A549 (cell line): ENCODE data around the gene KLHL29. TPM values are rescaled to one million over a fixed set of nuclear protein-coding genes. Genes with fewer than 3 reads are reported as not detected.

Source experiments
- ATAC-seq, 2 experiments: fragments of 200-7000 bp in 1 of 2; fragments of >200 bp in 1 of 2; cut with Nextera tagmentation in 1 of 2; cut with Tn5 transposase in 1 of 2; 3 replicates each; pipeline versions ENCODE4 v1.8.0 to v1.9.1; 2018 to 2020; ENCODE audit warnings: mild to moderate bottlenecking in 1 of 2, moderate library complexity in 1 of 2
- CTCF ChIA-PET: fragments of 300-600 bp; sonication (Branson Sonifier 250); formaldehyde crosslinking; extraction: SDS; loops from one replicate; lab custom pipeline; 2021; ENCODE audit warnings: antibody characterized with exemption, inconsistent platforms; lab: Yijun Ruan, JAX
- POLR2A ChIA-PET: fragments of 350-600 bp; formaldehyde crosslinking; extraction: SDS; loops from one replicate; lab custom pipeline; 2021; ENCODE audit warnings: antibody characterized with exemption, inconsistent platforms; lab: Yijun Ruan, JAX
- DNase-seq, 2 experiments: peaks; one replicate each; pipeline versions ENCODE4 v3.0.0 to v3.0.0-alpha.2; 2011 to 2016; ENCODE audit warnings: low read depth in 1 of 2, low spot score in 1 of 2
- FAIRE-seq: peaks from 2 replicates; lab custom pipeline; 2011; peaks lifted over from hg19 to GRCh38; lab: Jason Lieb, UNC
- H3K27ac ChIP-seq, 2 experiments: fragments of >200 bp; sonication (Bioruptor Twin); formaldehyde crosslinking; 3 replicates each; pipeline ENCODE4 v1.5.1; 2016 to 2017
- H3K4me1 ChIP-seq: fragments of >200 bp; sonication (Bioruptor Twin); formaldehyde crosslinking; 3 replicates; pipeline ENCODE4 v1.6.1; 2016
- H3K4me2 ChIP-seq: fragments of >200 bp; sonication (Bioruptor Twin); formaldehyde crosslinking; 3 replicates; pipeline ENCODE4 v1.6.1; 2016
- H3K4me3 ChIP-seq: fragments of >200 bp; sonication (Bioruptor Twin); formaldehyde crosslinking; 3 replicates; pipeline ENCODE4 v1.5.1; 2016
- H3K9me3 ChIP-seq: fragments of >200 bp; sonication (Bioruptor Twin); formaldehyde crosslinking; 3 replicates; pipeline ENCODE4 v1.6.1; 2016
- BHLHE40 ChIP-seq: IDR thresholded peaks from 2 replicates; pipeline ENCODE4 v1.6.1; 2012; ENCODE audit warnings: low read depth, low read length, inconsistent platforms
- CBX2 ChIP-seq: fragments of 200-600 bp; sonication (generic); IDR thresholded peaks from 2 replicates; pipeline ENCODE4 v1.6.1; 2016; ENCODE audit warnings: low read depth, mild to moderate bottlenecking, borderline replicate concordance
- CHD2 ChIP-seq: fragments of 150-350 bp; IDR thresholded peaks from 2 replicates; pipeline ENCODE4 v1.6.1; 2014; ENCODE audit warnings: low read length; ENCODE audit not compliant: partially characterized antibody
- CHD4 ChIP-seq: fragments of 200-600 bp; sonication (generic); IDR thresholded peaks from 2 replicates; pipeline ENCODE4 v1.6.1; 2016; ENCODE audit warnings: antibody characterized with exemption, mild to moderate bottlenecking, borderline replicate concordance
- FOSB ChIP-seq: fragments of 250-450 bp; sonication (Bioruptor Pico); IDR thresholded peaks from 2 replicates; pipeline ENCODE4 v1.5.0; 2020; ENCODE audit warnings: mild to moderate bottlenecking, moderate library complexity
- GATA3 ChIP-seq: IDR thresholded peaks from 2 replicates; pipeline ENCODE4 v1.6.1; 2012; ENCODE audit warnings: borderline replicate concordance
- HDAC2 ChIP-seq: fragments of 200-600 bp; sonication (generic); IDR thresholded peaks from 2 replicates; pipeline ENCODE4 v1.6.1; 2016
- NFE2L2 ChIP-seq: fragments of 150-350 bp; conservative IDR thresholded peaks from 2 replicates; pipeline ENCODE4 v1.6.1; 2014; ENCODE audit warnings: low read length
- NPAS2 ChIP-seq: fragments of 250-450 bp; sonication (Bioruptor Pico); IDR thresholded peaks from 2 replicates; pipeline ENCODE4 v1.8.0; 2022; ENCODE audit warnings: mild to moderate bottlenecking, moderate library complexity, borderline replicate concordance
- PHF8 ChIP-seq: fragments of 200-600 bp; sonication (generic); IDR thresholded peaks from 2 replicates; pipeline ENCODE4 v1.6.1; 2016; ENCODE audit warnings: low read depth, mild to moderate bottlenecking, antibody characterized with exemption, moderate library complexity, borderline replicate concordance
- RNF2 ChIP-seq: fragments of 200-600 bp; sonication (generic); IDR thresholded peaks from 2 replicates; pipeline ENCODE4 v1.6.1; 2016; ENCODE audit warnings: low read depth, mild to moderate bottlenecking, antibody characterized with exemption, moderate library complexity, borderline replicate concordance
- SMC3 ChIP-seq: fragments of >200 bp; sonication (Bioruptor Twin); formaldehyde crosslinking; IDR thresholded peaks from 3 replicates; pipeline ENCODE4 v1.6.1; 2018; ENCODE audit warnings: inconsistent platforms
- SREBF2 ChIP-seq: fragments of 450-650 bp; IDR thresholded peaks from 2 replicates; pipeline ENCODE4 v1.6.1; 2014; ENCODE audit warnings: mild to moderate bottlenecking, moderate library complexity
- ZC3H11A ChIP-seq: fragments of 450-650 bp; IDR thresholded peaks from 2 replicates; pipeline ENCODE4 v1.6.1; 2014; ENCODE audit warnings: antibody characterized with exemption, mild to moderate bottlenecking
- ZSCAN20 ChIP-seq: fragments of 250-450 bp; sonication (Bioruptor Pico); IDR thresholded peaks from 2 replicates; pipeline ENCODE4 v1.8.0; 2022; ENCODE audit warnings: mild to moderate bottlenecking, moderate library complexity
- WGBS: methylation state at CpG from one replicate; pipeline ENCODE4 v1.1.6; 2017; ENCODE audit errors: missing lambda C conversion rate; 5-methylcytosine and 5-hydroxymethylcytosine counted together
- polyA plus RNA-seq, 4 experiments: library from polyadenylated mRNA; depleted of rRNA in 3 of 4; stranded (reverse); fragments of >200 nt; fragmentation: RNase III in 1 of 4; extraction: RNeasy Plus Mini Kit Qiagen cat#74134 plus additional on column Dnase treatment in 1 of 4; gene quantifications; 2 replicates in 3 of 4; 3 replicates in 1 of 4; pipeline ENCODE4 v1.2.3, GENCODE V29; 2011 to 2017
- TF ChIP-seq, protein P1 (sequence below): IDR thresholded peaks from 2 replicates; pipeline ENCODE4 v1.6.1; 2012

Gene KLHL29
- polyA plus RNA-seq, 2 of the 4 experiments (the other 2 are of a cell fraction): 1.3 to 2.5 TPM

DNA sequence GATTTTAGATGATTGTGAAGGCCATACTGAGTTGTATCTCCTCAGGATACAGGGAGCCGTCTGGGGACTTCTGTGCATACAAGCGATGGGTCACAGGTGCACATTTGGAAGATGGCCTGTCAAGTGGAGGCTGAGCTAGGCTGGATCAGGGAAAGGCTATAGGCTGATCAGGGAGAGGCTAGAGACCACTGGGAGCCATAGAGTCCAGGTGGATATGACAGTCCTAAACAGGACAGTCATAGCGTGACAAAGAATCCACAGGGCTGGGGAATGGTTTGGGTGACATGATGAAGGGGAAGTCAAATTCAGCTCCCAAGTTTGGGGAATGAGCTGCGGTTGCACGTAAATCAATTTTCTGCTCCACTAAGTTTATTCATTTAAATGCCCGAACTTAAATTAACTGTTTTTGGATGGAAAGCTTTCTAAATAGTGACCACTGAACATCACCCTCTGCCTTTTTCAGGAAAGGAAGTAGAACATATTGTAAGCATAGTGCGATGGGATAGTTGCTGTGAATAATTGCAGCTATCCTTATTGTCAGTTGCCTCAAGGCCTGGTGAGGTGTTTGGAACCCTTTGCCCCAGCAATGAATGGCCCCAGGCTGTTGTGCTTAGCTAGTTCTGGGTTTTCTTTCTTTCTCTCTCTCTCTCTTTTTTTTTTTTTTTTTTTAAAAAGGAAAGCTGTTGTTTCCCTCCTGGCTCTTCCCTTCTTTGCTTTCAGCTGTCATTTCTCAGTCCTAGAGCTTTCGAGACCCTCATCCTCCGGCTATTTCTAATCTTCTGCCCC is 50.5 kb downstream of the KLHL29 start:
- 85% methylated on average over 9 of the region's 9 CpGs for WGBS
- no peak overlapping the region for H3K4me3 ChIP-seq
- DNase-seq (no peak), FAIRE-seq (no peak), ATAC-seq (peak; percentile 28 to 50; a peak in 2 of 6 replicates)
- ChIA-PET CTCF (interaction anchor here (0.6 to 1.5 kb wide), 4 partner anchors 8 to 119 kb away, joined by 3 to 4 read pairs (median 3); no protein-coding TSS in a partner anchor), POLR2A (no interaction called here)
- no peaks in the 10 kb centered on the region for H3K4me1 ChIP-seq
- no peak overlapping the region for H3K4me2 ChIP-seq
- no peak for TF ChIP-seq CBX2
- TF ChIP-seq SMC3: no peak
- no peak for TF ChIP-seq FOSB
- TF ChIP-seq RNF2: no peak
- TF ChIP-seq HDAC2: no peak
- H3K9me3 ChIP-seq: 0 out of 3 replicates have a peak, but pooled peaks cover 4% of the 10 kb centered on the region
- H3K27ac ChIP-seq: no peak overlapping the region

DNA sequence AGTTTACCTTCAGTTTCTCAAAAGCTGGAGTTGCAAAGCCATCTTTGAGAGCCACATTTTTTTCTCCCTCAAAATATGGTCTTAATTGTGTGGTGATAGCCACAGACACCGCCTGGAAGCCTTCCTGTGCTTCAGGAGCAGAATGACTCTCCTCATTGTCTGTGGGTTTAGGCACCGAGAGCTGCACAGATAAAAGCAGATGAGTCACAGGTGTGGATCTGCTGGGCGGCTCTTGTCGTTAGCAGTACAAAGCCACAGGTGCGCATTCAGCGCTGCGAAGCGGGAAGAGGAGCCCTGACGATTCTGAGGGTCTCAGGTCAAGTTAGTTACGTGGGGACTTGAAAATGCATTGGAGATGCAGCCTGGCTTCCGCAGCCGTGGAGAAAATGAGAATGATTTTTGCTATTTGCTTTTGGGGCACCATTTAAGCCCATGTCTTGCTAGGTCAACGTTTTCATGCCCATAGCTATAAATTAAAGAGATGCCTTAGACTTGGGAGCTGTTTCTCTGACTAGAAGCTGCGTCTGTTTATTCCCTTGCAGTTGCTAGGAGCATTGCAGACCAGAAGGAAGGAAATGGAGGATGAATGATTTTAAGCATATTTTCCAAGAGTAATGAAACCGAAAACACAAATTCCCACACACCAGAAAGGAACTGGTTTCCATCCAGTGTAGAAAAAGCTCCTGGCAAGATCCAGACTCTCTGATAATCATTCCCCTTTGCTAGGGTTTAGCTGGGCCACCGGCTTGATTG is 51.5 kb downstream of the KLHL29 start:
- ChIA-PET CTCF (interaction anchor here (0.6 to 1.5 kb wide), 3 partner anchors 22 to 237 kb away, joined by 3 to 4 read pairs (median 3); no protein-coding TSS in a partner anchor), POLR2A (no interaction called here)
- 63% methylated on average over 16 of the region's 16 CpGs for WGBS
- Histone ChIP-seq H3K27ac (no peak overlapping the region), H3K4me1 (no peaks in the 10 kb centered on the region), H3K9me3 (peaks cover 6% of the 10 kb centered on the region; the same call in 1 of the 3 replicates), H3K4me2 (no peak overlapping the region), H3K4me3 (no peak overlapping the region)
- FAIRE-seq (no peak), ATAC-seq (no peak), DNase-seq (no peak)
- no peak for TF ChIP-seq CBX2
- TF ChIP-seq GATA3: no peak
- TF ChIP-seq, all 56 proteins: peak for 0

DNA sequence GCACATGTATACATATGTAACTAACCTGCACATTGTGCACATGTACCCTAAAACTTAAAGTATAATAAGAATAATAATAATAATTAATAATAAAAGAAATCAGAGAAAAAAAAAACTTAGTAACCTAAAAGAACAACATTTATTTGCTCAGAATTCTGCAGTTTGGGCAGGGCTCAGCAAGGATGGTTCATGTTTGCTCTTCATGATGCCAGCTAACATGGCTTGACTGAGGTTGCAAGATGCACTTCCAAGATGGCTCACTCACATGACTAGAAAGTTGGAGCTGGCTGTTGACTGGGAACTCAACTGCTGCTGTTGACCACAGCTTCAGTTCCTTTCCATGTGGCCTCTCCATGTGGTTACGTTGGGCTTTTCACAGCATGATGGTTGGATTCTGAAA is 56.4 kb downstream of the KLHL29 start:
- no peak for FAIRE-seq
- Histone ChIP-seq H3K4me3 (no peak overlapping the region), H3K9me3 (peaks cover 12% of the 10 kb centered on the region; the same call in 2 of the 3 replicates), H3K4me1 (no peaks in the 10 kb centered on the region), H3K27ac (no peak overlapping the region), H3K4me2 (no peak overlapping the region)
- DNase-seq: no peak
- TF ChIP-seq CHD4 (no peak), PHF8 (no peak), BHLHE40 (no peak), CHD2 (no peak), NFE2L2 (no peak), SREBF2 (no peak), ZSCAN20 (no peak)
- TF ChIP-seq, protein P1, sequence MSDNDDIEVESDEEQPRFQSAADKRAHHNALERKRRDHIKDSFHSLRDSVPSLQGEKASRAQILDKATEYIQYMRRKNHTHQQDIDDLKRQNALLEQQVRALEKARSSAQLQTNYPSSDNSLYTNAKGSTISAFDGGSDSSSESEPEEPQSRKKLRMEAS: no peak
- ATAC-seq: no peak
- ChIA-PET POLR2A (no interaction called here), CTCF (no interaction called here)
- 44% methylated on average over 1 of the region's 1 CpG for WGBS

DNA sequence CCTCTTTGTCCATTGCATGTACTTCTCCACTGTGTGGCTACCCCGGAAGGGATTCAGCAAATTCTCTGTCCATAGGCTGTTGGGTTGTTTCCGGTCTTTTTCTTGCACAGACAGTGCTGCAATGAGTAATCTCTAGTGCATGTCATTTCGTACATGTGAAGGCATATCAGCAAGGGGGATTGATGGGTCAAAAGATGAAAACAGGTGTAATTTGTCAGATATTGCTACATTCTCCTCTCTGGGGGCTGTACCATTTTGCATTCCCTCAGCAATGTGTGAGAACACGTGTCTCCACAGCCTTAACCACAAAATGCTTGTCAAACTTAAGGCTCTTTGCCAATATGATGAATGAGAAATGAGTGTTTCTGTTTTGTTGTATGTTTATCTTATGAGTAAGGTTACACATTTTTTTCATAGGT is 60.5 kb downstream of the KLHL29 start:
- Histone ChIP-seq H3K4me1 (no peaks in the 10 kb centered on the region), H3K4me3 (no peak overlapping the region), H3K4me2 (no peak overlapping the region), H3K9me3 (peaks cover 8% of the 10 kb centered on the region; the same call in 2 of the 3 replicates), H3K27ac (no peak overlapping the region)
- 46% methylated on average over 4 of the region's 4 CpGs for WGBS
- FAIRE-seq (no peak), DNase-seq (no peak), ATAC-seq (0 out of 6 replicates have a peak, but pooled peaks of 1 of the 2 experiments have one; percentile 30)
- POLR2A ChIA-PET: no interaction called here
- CTCF ChIA-PET: no interaction called here
- 0 out of 2 replicates have a peak, but pooled peaks have one; percentile 8 for TF ChIP-seq NPAS2
- TF ChIP-seq SREBF2: no peak
- TF ChIP-seq, protein P1: 0 out of 2 replicates have a peak, but pooled peaks have one; percentile 26
- TF ChIP-seq ZC3H11A: no peak
